SK-N-SH (cell line): Measurements from ENCODE around the gene CCDC93. TPM values are rescaled to one million over a fixed set of nuclear protein-coding genes. Genes with fewer than 3 reads are reported as not detected.
"Not testable (repeated sequence)": the region's sequence is repeated elsewhere in the genome, so short reads cannot be mapped to it uniquely, and the experiment has no call there.

Source experiments
- CTCF ChIA-PET: fragments of 300-600, 350-600 bp; formaldehyde crosslinking; extraction: SDS; loops from one replicate; lab custom pipeline; 2021; lab: Yijun Ruan, JAX
- POLR2A ChIA-PET: fragments of 350-600 bp; sonication (Branson Sonifier 250); formaldehyde crosslinking; extraction: SDS; loops from one replicate; lab custom pipeline; 2020; ENCODE audit warnings: antibody characterized with exemption, inconsistent platforms; lab: Yijun Ruan, JAX
- DNase-seq: peaks from one replicate; pipeline ENCODE4 v3.0.0; 2012
- H2AFZ ChIP-seq: fragments of 200-600 bp; sonication (generic); 2 replicates; pipeline ENCODE4 v1.8.1; 2016; ENCODE audit warnings: antibody characterized with exemption, mild to moderate bottlenecking, low read depth
- H3F3A ChIP-seq: fragments of 200-600 bp; sonication (generic); replicated peaks from 2 replicates; pipeline ENCODE3; 2016; ENCODE audit warnings: antibody characterized with exemption, mild to moderate bottlenecking; ENCODE audit not compliant: insufficient read depth
- H3K27ac ChIP-seq, 2 experiments: fragments of 200-500 bp in 1 of 2; fragments of 200-600 bp in 1 of 2; sonication (Bioruptor generic) in 1 of 2; sonication (generic), shearing (Covaris generic) in 1 of 2; 2 replicates each; pipeline versions ENCODE4 v1.5.1 to v1.6.1; 2014 to 2016; ENCODE audit warnings: low read depth in 2 of 2, inconsistent platforms in 1 of 2, low read length in 1 of 2, mild to moderate bottlenecking in 1 of 2, mixed read lengths in 1 of 2
- H3K27me3 ChIP-seq: fragments of 200-600 bp; sonication (generic), shearing (Covaris generic); 2 replicates; pipeline ENCODE4 v1.6.1; 2016; ENCODE audit warnings: mixed run types; ENCODE audit not compliant: insufficient read depth
- H3K36me3 ChIP-seq, 2 experiments: fragments of 200-500 bp in 1 of 2; fragments of 200-600 bp in 1 of 2; sonication (Bioruptor generic) in 1 of 2; sonication (generic) in 1 of 2; replicated peaks in 1 of 2; 2 replicates each; pipeline versions ENCODE3 to v1.5.1; 2014 to 2016; ENCODE audit warnings: low read length in 1 of 2, mild to moderate bottlenecking in 1 of 2; ENCODE audit not compliant: insufficient read depth in 2 of 2, control insufficient read depth in 1 of 2
- H3K4me1 ChIP-seq, 2 experiments: fragments of 200-500 bp in 1 of 2; fragments of 200-600 bp in 1 of 2; sonication (Bioruptor generic) in 1 of 2; sonication (generic), shearing (Covaris generic) in 1 of 2; 2 replicates each; pipeline versions ENCODE4 v1.5.1 to v1.6.1; 2014 to 2016; ENCODE audit warnings: low read depth in 1 of 2, low read length in 1 of 2, mixed run types in 1 of 2; ENCODE audit not compliant: insufficient read depth in 2 of 2, control insufficient read depth in 1 of 2
- H3K4me2 ChIP-seq: fragments of 200-600 bp; sonication (generic), shearing (Covaris generic); 2 replicates; pipeline ENCODE4 v1.6.1; 2017; ENCODE audit warnings: mixed run types
- H3K4me3 ChIP-seq, 2 experiments: fragments of 200-500 bp in 1 of 2; fragments of 200-600 bp in 1 of 2; sonication (Bioruptor generic) in 1 of 2; sonication (generic), shearing (Covaris generic) in 1 of 2; 2 replicates each; pipeline versions ENCODE4 v1.5.1 to v1.8.1; 2014 to 2016; ENCODE audit warnings: low read depth in 2 of 2, inconsistent platforms in 1 of 2, low read length in 1 of 2, mild to moderate bottlenecking in 1 of 2, mixed read lengths in 1 of 2, moderate library complexity in 1 of 2
- H3K79me2 ChIP-seq: fragments of 200-600 bp; sonication (generic); 2 replicates; pipeline ENCODE4 v1.8.1; 2017; ENCODE audit warnings: mild to moderate bottlenecking; ENCODE audit not compliant: insufficient read depth
- H3K9ac ChIP-seq: fragments of 200-600 bp; sonication (generic); 2 replicates; pipeline ENCODE4 v1.6.1; 2017; ENCODE audit warnings: mixed run types
- H3K9me2 ChIP-seq: fragments of 200-600 bp; sonication (generic); 2 replicates; pipeline ENCODE4 v1.6.1; 2017; ENCODE audit warnings: mixed run types
- H3K9me3 ChIP-seq: fragments of 200-600 bp; sonication (generic); 2 replicates; pipeline ENCODE4 v1.6.1; 2017; ENCODE audit warnings: mixed run types, mild to moderate bottlenecking, moderate library complexity
- H4K20me1 ChIP-seq: fragments of 200-600 bp; sonication (generic); 2 replicates; pipeline ENCODE4 v1.6.1; 2017; ENCODE audit warnings: mild to moderate bottlenecking, mixed run types; ENCODE audit not compliant: insufficient read depth
- CHD2 ChIP-seq: fragments of 150-350 bp; IDR thresholded peaks from 2 replicates; pipeline ENCODE4 v1.6.1; 2018; ENCODE audit warnings: low read length; ENCODE audit not compliant: partially characterized antibody
- EP300 ChIP-seq, 2 experiments: IDR thresholded peaks; 2 replicates each; pipeline versions ENCODE4 v1.4.0 to v1.6.1; 2012; ENCODE audit warnings: borderline replicate concordance in 1 of 2, low read depth in 1 of 2, low read length in 1 of 2
- EZH2phosphoT487 ChIP-seq: fragments of 200-600 bp; sonication (generic); IDR thresholded peaks from 2 replicates; pipeline ENCODE4 v1.6.1; 2017; ENCODE audit warnings: low read depth, mixed run types, mild to moderate bottlenecking, antibody characterized with exemption, moderate library complexity, borderline replicate concordance
- FOXJ3 ChIP-seq: sonication (generic); formaldehyde crosslinking; IDR thresholded peaks from 2 replicates; pipeline ENCODE4 v1.5.1; 2020; ENCODE audit warnings: mild to moderate bottlenecking, missing genetic modification reagents
- FOXM1 ChIP-seq: IDR thresholded peaks from 2 replicates; pipeline ENCODE4 v1.4.0; 2012; ENCODE audit warnings: low read depth, mild to moderate bottlenecking
- GABPA ChIP-seq: IDR thresholded peaks from 2 replicates; pipeline ENCODE4 v1.4.0; 2012; ENCODE audit warnings: low read depth, mild to moderate bottlenecking
- GATA2 ChIP-seq: sonication (generic); formaldehyde crosslinking; IDR thresholded peaks from 2 replicates; pipeline ENCODE4 v1.5.0; 2020; ENCODE audit warnings: mild to moderate bottlenecking, missing genetic modification reagents
- JUND ChIP-seq: IDR thresholded peaks from 2 replicates; pipeline ENCODE4 v1.4.0; 2012
- MEF2A ChIP-seq: IDR thresholded peaks from 2 replicates; pipeline ENCODE4 v1.4.0; 2012; ENCODE audit warnings: low read depth, borderline replicate concordance
- NFIC ChIP-seq: IDR thresholded peaks from 2 replicates; pipeline ENCODE4 v1.4.0; 2012; ENCODE audit warnings: borderline replicate concordance
- RCOR1 ChIP-seq: fragments of 150-350 bp; IDR thresholded peaks from 2 replicates; pipeline ENCODE4 v1.6.1; 2017; ENCODE audit warnings: antibody characterized with exemption, low read length
- RFX5 ChIP-seq: IDR thresholded peaks from 2 replicates; pipeline ENCODE4 v1.6.1; 2012; ENCODE audit warnings: mild to moderate bottlenecking, improper control_type of control experiment, low read length
- RXRA ChIP-seq: IDR thresholded peaks from 2 replicates; pipeline ENCODE4 v1.4.0; 2012; ENCODE audit warnings: low read depth, mild to moderate bottlenecking, borderline replicate concordance
- SMC3 ChIP-seq: IDR thresholded peaks from 2 replicates; pipeline ENCODE4 v1.6.1; 2012; ENCODE audit warnings: low read depth, low read length, improper control_type of control experiment
- TAF1 ChIP-seq: IDR thresholded peaks from 2 replicates; pipeline ENCODE4 v1.6.1; 2012; ENCODE audit warnings: low read depth, mild to moderate bottlenecking, low read length, moderate library complexity, borderline replicate concordance
- TEAD4 ChIP-seq: IDR thresholded peaks from 2 replicates; pipeline ENCODE4 v1.4.0; 2012; ENCODE audit warnings: mild to moderate bottlenecking, borderline replicate concordance; ENCODE audit not compliant: insufficient read depth
- YY1 ChIP-seq: IDR thresholded peaks from 2 replicates; pipeline ENCODE4 v1.4.0; 2012; ENCODE audit warnings: low read depth, mild to moderate bottlenecking
- WGBS: methylation state at CpG from one replicate; pipeline ENCODE4 v1.1.6; 2017; ENCODE audit warnings: low lambda C conversion rate; 5-methylcytosine and 5-hydroxymethylcytosine counted together
- polyA plus RNA-seq, 3 experiments: library from polyadenylated mRNA; depleted of rRNA; stranded (reverse); fragments of >200 nt; gene quantifications; 2 replicates each; pipeline ENCODE4 v1.2.3, GENCODE V29; 2012
- TF ChIP-seq, protein P1 (sequence below): IDR thresholded peaks from 2 replicates; pipeline ENCODE4; 2012
- TF ChIP-seq, protein P2 (sequence below): fragments of 150-350 bp; IDR thresholded peaks from 2 replicates; pipeline ENCODE4 v1.6.1; 2016; ENCODE audit warnings: mild to moderate bottlenecking, low read depth, low read length

Gene CCDC93
- polyA plus RNA-seq, 1 of the 3 experiments (the other 2 are of a cell fraction), result 11.7 TPM

DNA sequence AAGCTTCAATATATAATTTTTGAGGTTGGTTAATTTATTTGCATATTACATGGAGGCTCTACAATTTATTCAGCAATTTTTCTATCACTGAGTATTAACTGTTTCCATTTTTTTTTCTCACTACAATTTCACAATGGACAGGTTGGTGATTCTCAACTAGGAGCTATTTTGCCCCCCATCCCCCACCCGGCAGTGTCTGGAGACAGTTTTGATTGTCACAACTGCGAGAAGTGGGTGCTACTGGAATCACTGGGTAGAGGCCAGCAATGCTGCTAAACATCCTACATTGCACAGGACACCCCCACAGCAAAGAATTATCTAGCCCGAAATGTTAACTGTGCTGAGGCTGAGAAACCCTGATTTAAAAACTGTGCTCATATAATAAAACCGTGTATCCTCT is 82.6 kb downstream of the CCDC93 start:
- no peaks in the 10 kb centered on the region for H4K20me1 ChIP-seq
- TF ChIP-seq MEF2A, result no peak
- no peak for TF ChIP-seq RXRA
- TF ChIP-seq TEAD4, result no peak
- TF ChIP-seq RCOR1, result no peak
- no peak for TF ChIP-seq RFX5
- TF ChIP-seq YY1, result no peak
- no peak for TF ChIP-seq EZH2phosphoT487
- no peak for TF ChIP-seq TAF1
- no peak for TF ChIP-seq JUND
- no peak for TF ChIP-seq NFIC
- no peak for TF ChIP-seq GATA2
- TF ChIP-seq FOXJ3 (CRISPR knock-in tag), result no peak
- TF ChIP-seq EP300 (IDR thresholded peaks at IDR 0.05; ENCODE audit: borderline replicate concordance in 1 of 2, low read depth in 1 of 2, low read length in 1 of 2), result no peak
- TF ChIP-seq, protein P1, sequence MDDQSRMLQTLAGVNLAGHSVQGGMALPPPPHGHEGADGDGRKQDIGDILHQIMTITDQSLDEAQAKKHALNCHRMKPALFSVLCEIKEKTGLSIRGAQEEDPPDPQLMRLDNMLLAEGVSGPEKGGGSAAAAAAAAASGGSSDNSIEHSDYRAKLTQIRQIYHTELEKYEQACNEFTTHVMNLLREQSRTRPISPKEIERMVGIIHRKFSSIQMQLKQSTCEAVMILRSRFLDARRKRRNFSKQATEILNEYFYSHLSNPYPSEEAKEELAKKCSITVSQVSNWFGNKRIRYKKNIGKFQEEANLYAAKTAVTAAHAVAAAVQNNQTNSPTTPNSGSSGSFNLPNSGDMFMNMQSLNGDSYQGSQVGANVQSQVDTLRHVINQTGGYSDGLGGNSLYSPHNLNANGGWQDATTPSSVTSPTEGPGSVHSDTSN, result no peak
- TF ChIP-seq FOXM1, result no peak
- no peak overlapping the region for H2AFZ ChIP-seq
- CTCF ChIA-PET, result interaction anchor here (0.8 kb wide), 1 partner anchor 117 kb away, joined by 3 read pairs; the partner anchor contains the start of gene DDX18
- no peak overlapping the region for H3K4me2 ChIP-seq
- H3K36me3 ChIP-seq, result peaks cover 65 to 72% of the 10 kb centered on the region in 2 experiments
- no peaks in the 10 kb centered on the region for H3K9me2 ChIP-seq
- H3K27me3 ChIP-seq, result no peaks in the 10 kb centered on the region
- no peaks in the 10 kb centered on the region for H3K79me2 ChIP-seq
- no peak overlapping the region for H3K27ac ChIP-seq
- 90% methylated on average over 4 of the region's 4 CpGs for WGBS
- H3K4me1 ChIP-seq, result no peaks in the 10 kb centered on the region
- H3F3A ChIP-seq, result no peaks in the 10 kb centered on the region
- POLR2A ChIA-PET, result no interaction called here
- no peak overlapping the region for H3K9ac ChIP-seq
- H3K4me3 ChIP-seq, result no peak overlapping the region
- H3K9me3 ChIP-seq, result no peaks in the 10 kb centered on the region
- DNase-seq, result no peak

DNA sequence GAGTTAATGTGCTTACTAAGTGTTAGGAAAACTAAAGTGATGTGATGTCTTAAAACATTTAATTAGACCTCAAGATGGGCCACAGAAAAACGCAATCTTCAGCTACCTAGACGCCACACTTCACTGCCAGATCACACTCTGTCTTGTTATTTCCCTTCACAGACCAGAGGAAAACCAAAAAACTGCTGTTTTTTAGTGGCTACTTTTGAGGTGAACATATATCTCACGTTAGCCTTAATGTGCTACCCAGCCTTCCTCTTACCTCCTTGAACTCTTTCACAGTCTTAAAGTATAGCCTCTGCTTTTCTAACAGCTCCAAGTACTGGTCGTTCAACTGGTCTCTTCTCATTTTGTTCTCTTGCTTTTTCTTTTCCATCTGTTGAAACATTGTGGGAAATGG is 83.1 kb downstream of the CCDC93 start:
- DNase-seq, result no peak
- no peak for TF ChIP-seq CHD2
- no peak for TF ChIP-seq SMC3
- TF ChIP-seq, protein P2, sequence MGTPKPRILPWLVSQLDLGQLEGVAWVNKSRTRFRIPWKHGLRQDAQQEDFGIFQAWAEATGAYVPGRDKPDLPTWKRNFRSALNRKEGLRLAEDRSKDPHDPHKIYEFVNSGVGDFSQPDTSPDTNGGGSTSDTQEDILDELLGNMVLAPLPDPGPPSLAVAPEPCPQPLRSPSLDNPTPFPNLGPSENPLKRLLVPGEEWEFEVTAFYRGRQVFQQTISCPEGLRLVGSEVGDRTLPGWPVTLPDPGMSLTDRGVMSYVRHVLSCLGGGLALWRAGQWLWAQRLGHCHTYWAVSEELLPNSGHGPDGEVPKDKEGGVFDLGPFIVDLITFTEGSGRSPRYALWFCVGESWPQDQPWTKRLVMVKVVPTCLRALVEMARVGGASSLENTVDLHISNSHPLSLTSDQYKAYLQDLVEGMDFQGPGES, result no peak
- TF ChIP-seq GABPA, result no peak
- no peak for TF ChIP-seq NFIC
- Histone ChIP-seq H3K9me2 (no peaks in the 10 kb centered on the region), H3K27me3 (no peaks in the 10 kb centered on the region), H3K9me3 (no peaks in the 10 kb centered on the region), H3K9ac (no peak overlapping the region), H3K27ac (no peak overlapping the region), H3K79me2 (no peaks in the 10 kb centered on the region), H2AFZ (no peak overlapping the region), H4K20me1 (no peaks in the 10 kb centered on the region), H3K4me3 (no peak overlapping the region), H3K4me1 (no peaks in the 10 kb centered on the region), H3F3A (no peaks in the 10 kb centered on the region), H3K4me2 (no peak overlapping the region), H3K36me3 (peaks cover 60 to 67% of the 10 kb centered on the region in 2 experiments)
- CTCF ChIA-PET, result interaction anchor here (0.8 to 1.4 kb wide), 2 partner anchors 116 to 925 kb away, joined by 3 to 4 read pairs; partner anchors contain the start of gene DDX18
- 95% methylated on average over 4 of the region's 4 CpGs for WGBS
- POLR2A ChIA-PET, result no interaction called here

DNA sequence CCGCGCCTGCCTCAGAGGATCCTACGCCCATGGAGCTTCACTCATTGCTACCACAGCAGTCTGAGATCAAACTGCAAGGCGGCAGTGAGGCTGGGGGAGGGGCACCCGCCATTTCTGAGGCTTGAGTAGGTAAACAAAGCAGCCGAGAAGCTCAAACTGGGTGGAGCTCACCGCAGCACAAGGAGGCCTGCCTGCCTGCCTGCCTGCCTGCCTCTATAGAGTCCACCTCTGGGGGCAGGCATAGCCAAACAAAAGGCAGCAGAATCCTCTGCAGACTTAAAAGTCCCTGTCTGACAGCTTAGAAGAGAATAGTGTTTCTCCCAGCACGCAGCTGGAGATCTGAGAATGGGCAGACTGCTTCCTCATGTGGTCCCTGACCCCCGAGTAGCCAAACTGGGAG is 90.4 kb downstream of the CCDC93 start:
- H2AFZ ChIP-seq, H3K9ac ChIP-seq, H3K4me1 ChIP-seq, H3K27ac ChIP-seq, H3K9me2 ChIP-seq, H3F3A ChIP-seq, H3K9me3 ChIP-seq, H3K79me2 ChIP-seq, H4K20me1 ChIP-seq, H3K4me3 ChIP-seq, H3K4me2 ChIP-seq, H3K27me3 ChIP-seq, DNase-seq, POLR2A ChIA-PET: not testable (repeated sequence)
- peaks cover 27 to 45% of the 10 kb centered on the region in 2 experiments for H3K36me3 ChIP-seq
- CTCF ChIA-PET, result interaction anchor here (0.6 kb wide), 1 partner anchor 27 kb away, joined by 3 read pairs; no protein-coding TSS in a partner anchor
- WGBS, result 96% methylated on average over 7 of the region's 9 CpGs
